Right atrium auricular region (tissue), 2 donors: ENCODE results near the gene IFI27L1. TPM values are rescaled to one million over a fixed set of nuclear protein-coding genes. Genes with fewer than 3 reads are reported as not detected.

Experiments used
- DNase-seq: peaks from one replicate; pipeline ENCODE4 v3.0.0-alpha.2; 2019; ENCODE audit warnings: low spot score
- H3K27ac ChIP-seq, 2 donors: fragments of 200-600 bp; sonication (generic); 1 replicate in 1 of 2; 2 replicates in 1 of 2; pipeline ENCODE4 v1.5.1; 2016 to 2019
- H3K27me3 ChIP-seq, 2 donors: fragments of 200-600 bp; sonication (generic); one replicate each; pipeline versions ENCODE4 v1.5.1 to v1.6.0; 2017 to 2019
- H3K36me3 ChIP-seq: fragments of 200-600 bp; sonication (generic); one replicate; pipeline ENCODE4 v1.5.1; 2016
- H3K4me1 ChIP-seq, 2 donors: fragments of 200-600 bp; sonication (generic); one replicate each; pipeline versions ENCODE4 v1.5.1 to v1.6.0; 2017 to 2019
- H3K4me3 ChIP-seq, 2 donors: fragments of 200-600 bp; sonication (generic); 1 replicate in 1 of 2; 2 replicates in 1 of 2; pipeline ENCODE4 v1.5.1; 2017 to 2019; ENCODE audit warnings: mild to moderate bottlenecking in 1 of 2, moderate library complexity in 1 of 2
- H3K9me3 ChIP-seq, 2 donors: fragments of 200-600 bp; sonication (generic); one replicate each; pipeline ENCODE4 v1.5.1; 2019
- CTCF ChIP-seq, 2 donors: fragments of 200-600 bp; sonication (generic); IDR thresholded peaks; one replicate each; pipeline ENCODE4 v1.5.1; 2019; ENCODE audit warnings: antibody characterized with exemption in 2 of 2
- total RNA-seq, 2 donors: library from RNA; depleted of rRNA; stranded (reverse); fragments of >200 nt; gene quantifications; one replicate each; pipeline ENCODE4 v1.1.0, GENCODE V29; 2016

IFI27L1 gene
- total RNA-seq, 2 donors from 2014 or later: 13.8 to 21.1 TPM

GRCh38 chr14:94117856-94118255 lies 36.7 kb downstream of the IFI27L1 start:
- no peaks in the 10 kb centered on the region for H3K27me3 ChIP-seq
- H3K4me3 ChIP-seq: no peak overlapping the region
- no peak for DNase-seq
- no peak overlapping the region for H3K27ac ChIP-seq
- H3K4me1 ChIP-seq: peaks cover 0 to 29% of the 10 kb centered on the region in 2 donors
- peaks cover 0 to 15% of the 10 kb centered on the region in 2 donors for H3K9me3 ChIP-seq
- no peak for TF ChIP-seq CTCF (IDR thresholded peaks at IDR 0.05)
- H3K36me3 ChIP-seq: no peaks in the 10 kb centered on the region

- Histone ChIP-seq H3K27me3 (no peaks in the 10 kb centered on the region), H3K9me3 (peaks cover 0 to 15% of the 10 kb centered on the region in 2 donors), H3K27ac (no peak overlapping the region), H3K36me3 (no peaks in the 10 kb centered on the region), H3K4me1 (peaks cover 0 to 17% of the 10 kb centered on the region in 2 donors), H3K4me3 (no peak overlapping the region)
- no peak for TF ChIP-seq CTCF (IDR thresholded peaks at IDR 0.05)
- no peak for DNase-seq
These were observed 38.0 kb downstream of the IFI27L1 start for GRCh38 chr14:94119071-94119470.

GRCh38 chr14:94120667-94121340 lies 39.7 kb downstream of the IFI27L1 start:
- DNase-seq: no peak

GRCh38 chr14:94121485-94121884 lies 40.4 kb downstream of the IFI27L1 start:
- H3K9me3 ChIP-seq: peaks cover 0 to 15% of the 10 kb centered on the region in 2 donors
- H3K4me1 ChIP-seq: no peaks in the 10 kb centered on the region
- no peak for TF ChIP-seq CTCF (IDR thresholded peaks at IDR 0.05)
- H3K4me3 ChIP-seq: no peak overlapping the region
- H3K27me3 ChIP-seq: no peaks in the 10 kb centered on the region
- no peak for DNase-seq
- peak overlapping the region; percentile 9 to 45 for H3K27ac ChIP-seq
- H3K36me3 ChIP-seq: no peaks in the 10 kb centered on the region

More at GRCh38 chr14:94120667-94121340, 39.7 kb downstream of the IFI27L1 start:
- no peak for TF ChIP-seq CTCF (IDR thresholded peaks at IDR 0.05)
- Histone ChIP-seq H3K4me3 (no peak overlapping the region), H3K36me3 (no peaks in the 10 kb centered on the region), H3K9me3 (peaks cover 0 to 15% of the 10 kb centered on the region in 2 donors), H3K27ac (peak overlapping the region; percentile 9 to 45), H3K27me3 (no peaks in the 10 kb centered on the region), H3K4me1 (no peaks in the 10 kb centered on the region)

- no peak for TF ChIP-seq CTCF (IDR thresholded peaks at IDR 0.05)
- no peak for DNase-seq
- H3K27me3 ChIP-seq: no peaks in the 10 kb centered on the region
- peaks cover 0 to 15% of the 10 kb centered on the region in 2 donors for H3K9me3 ChIP-seq
- no peak overlapping the region for H3K4me3 ChIP-seq
- no peaks in the 10 kb centered on the region for H3K4me1 ChIP-seq
- H3K36me3 ChIP-seq: no peaks in the 10 kb centered on the region
- H3K27ac ChIP-seq: no peak overlapping the region
These were observed 41.3 kb downstream of the IFI27L1 start for GRCh38 chr14:94122438-94122837.

GRCh38 chr14:94123296-94123695 lies 42.2 kb downstream of the IFI27L1 start:
- peak; percentile 9 for DNase-seq
- Histone ChIP-seq H3K36me3 (no peaks in the 10 kb centered on the region), H3K9me3 (peaks cover 0 to 15% of the 10 kb centered on the region in 2 donors), H3K27ac (no peak overlapping the region), H3K4me3 (no peak overlapping the region), H3K27me3 (no peaks in the 10 kb centered on the region), H3K4me1 (no peaks in the 10 kb centered on the region)
- TF ChIP-seq CTCF (IDR thresholded peaks at IDR 0.05): no peak
